Neural cell (in vitro differentiated cells): ENCODE results near the gene IL17RD.

Experiments
- EP300 ChIP-seq: fragments of 450-650 bp; conservative IDR thresholded peaks from 2 replicates; pipeline ENCODE4 v1.6.1; 2014; ENCODE audit warnings: antibody characterized with exemption, mild to moderate bottlenecking, moderate library complexity; ENCODE audit not compliant: poor library complexity, severe bottlenecking
- EZH2 ChIP-seq: fragments of 200-600, 300-800 bp; shearing (Covaris generic), sonication (generic); IDR thresholded peaks from 2 replicates; pipeline ENCODE4 v1.6.1; 2014; ENCODE audit warnings: antibody characterized with exemption, low read length, borderline replicate concordance, mild to moderate bottlenecking; ENCODE audit not compliant: insufficient read depth, poor library complexity, severe bottlenecking
- POLR2AphosphoS5 ChIP-seq: IDR thresholded peaks from 2 replicates; pipeline ENCODE4 v1.6.1; 2012
- SMC3 ChIP-seq: fragments of 450-650 bp; conservative IDR thresholded peaks from 2 replicates; pipeline ENCODE4 v1.6.1; 2014; ENCODE audit warnings: antibody characterized with exemption, mild to moderate bottlenecking, moderate library complexity; ENCODE audit not compliant: poor library complexity
- TF ChIP-seq, protein P1 (sequence below): fragments of 450-650 bp; IDR thresholded peaks from 2 replicates; pipeline ENCODE4 v1.5.1; 2014; ENCODE audit warnings: antibody characterized with exemption, mild to moderate bottlenecking, moderate library complexity; ENCODE audit not compliant: poor library complexity, severe bottlenecking
- TF ChIP-seq, protein P2 (sequence below): IDR thresholded peaks from 2 replicates; pipeline ENCODE4 v1.6.1; 2012; ENCODE audit warnings: borderline replicate concordance

DNA sequence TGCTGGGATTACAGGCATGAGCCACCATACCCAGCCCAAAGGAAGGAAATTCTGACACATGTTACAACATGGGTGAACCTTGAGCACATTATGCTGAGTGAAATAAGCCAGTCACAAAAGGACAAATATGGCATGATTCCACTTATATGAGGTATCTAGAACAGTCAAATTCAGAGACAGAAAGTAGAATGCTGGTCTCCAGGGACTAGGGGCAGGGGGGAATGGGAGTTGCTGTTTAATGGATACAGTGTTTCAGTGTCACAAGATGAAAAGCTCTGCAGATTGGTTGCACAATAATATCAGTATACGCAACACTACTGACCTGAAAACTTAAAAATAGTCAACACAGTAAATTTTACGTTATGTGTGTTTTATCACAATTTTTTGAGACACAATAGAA is 100.6 kb downstream of the IL17RD start:
- TF ChIP-seq EZH2 (no peak), POLR2AphosphoS5 (no peak), SMC3 (no peak), EP300 (no peak)
- TF ChIP-seq, protein P1, sequence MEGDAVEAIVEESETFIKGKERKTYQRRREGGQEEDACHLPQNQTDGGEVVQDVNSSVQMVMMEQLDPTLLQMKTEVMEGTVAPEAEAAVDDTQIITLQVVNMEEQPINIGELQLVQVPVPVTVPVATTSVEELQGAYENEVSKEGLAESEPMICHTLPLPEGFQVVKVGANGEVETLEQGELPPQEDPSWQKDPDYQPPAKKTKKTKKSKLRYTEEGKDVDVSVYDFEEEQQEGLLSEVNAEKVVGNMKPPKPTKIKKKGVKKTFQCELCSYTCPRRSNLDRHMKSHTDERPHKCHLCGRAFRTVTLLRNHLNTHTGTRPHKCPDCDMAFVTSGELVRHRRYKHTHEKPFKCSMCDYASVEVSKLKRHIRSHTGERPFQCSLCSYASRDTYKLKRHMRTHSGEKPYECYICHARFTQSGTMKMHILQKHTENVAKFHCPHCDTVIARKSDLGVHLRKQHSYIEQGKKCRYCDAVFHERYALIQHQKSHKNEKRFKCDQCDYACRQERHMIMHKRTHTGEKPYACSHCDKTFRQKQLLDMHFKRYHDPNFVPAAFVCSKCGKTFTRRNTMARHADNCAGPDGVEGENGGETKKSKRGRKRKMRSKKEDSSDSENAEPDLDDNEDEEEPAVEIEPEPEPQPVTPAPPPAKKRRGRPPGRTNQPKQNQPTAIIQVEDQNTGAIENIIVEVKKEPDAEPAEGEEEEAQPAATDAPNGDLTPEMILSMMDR, result no peak
- TF ChIP-seq, protein P2, sequence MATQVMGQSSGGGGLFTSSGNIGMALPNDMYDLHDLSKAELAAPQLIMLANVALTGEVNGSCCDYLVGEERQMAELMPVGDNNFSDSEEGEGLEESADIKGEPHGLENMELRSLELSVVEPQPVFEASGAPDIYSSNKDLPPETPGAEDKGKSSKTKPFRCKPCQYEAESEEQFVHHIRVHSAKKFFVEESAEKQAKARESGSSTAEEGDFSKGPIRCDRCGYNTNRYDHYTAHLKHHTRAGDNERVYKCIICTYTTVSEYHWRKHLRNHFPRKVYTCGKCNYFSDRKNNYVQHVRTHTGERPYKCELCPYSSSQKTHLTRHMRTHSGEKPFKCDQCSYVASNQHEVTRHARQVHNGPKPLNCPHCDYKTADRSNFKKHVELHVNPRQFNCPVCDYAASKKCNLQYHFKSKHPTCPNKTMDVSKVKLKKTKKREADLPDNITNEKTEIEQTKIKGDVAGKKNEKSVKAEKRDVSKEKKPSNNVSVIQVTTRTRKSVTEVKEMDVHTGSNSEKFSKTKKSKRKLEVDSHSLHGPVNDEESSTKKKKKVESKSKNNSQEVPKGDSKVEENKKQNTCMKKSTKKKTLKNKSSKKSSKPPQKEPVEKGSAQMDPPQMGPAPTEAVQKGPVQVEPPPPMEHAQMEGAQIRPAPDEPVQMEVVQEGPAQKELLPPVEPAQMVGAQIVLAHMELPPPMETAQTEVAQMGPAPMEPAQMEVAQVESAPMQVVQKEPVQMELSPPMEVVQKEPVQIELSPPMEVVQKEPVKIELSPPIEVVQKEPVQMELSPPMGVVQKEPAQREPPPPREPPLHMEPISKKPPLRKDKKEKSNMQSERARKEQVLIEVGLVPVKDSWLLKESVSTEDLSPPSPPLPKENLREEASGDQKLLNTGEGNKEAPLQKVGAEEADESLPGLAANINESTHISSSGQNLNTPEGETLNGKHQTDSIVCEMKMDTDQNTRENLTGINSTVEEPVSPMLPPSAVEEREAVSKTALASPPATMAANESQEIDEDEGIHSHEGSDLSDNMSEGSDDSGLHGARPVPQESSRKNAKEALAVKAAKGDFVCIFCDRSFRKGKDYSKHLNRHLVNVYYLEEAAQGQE, result no peak
